HepG2 (cell line): ENCODE results near the gene RUNDC1. TPM values are rescaled to one million over a fixed set of nuclear protein-coding genes. Genes with fewer than 3 reads are reported as not detected.

Experiments used
- HDAC1 ChIP-seq: sonication (generic); formaldehyde crosslinking; IDR thresholded peaks from 2 replicates; pipeline ENCODE4 v1.5.1; 2020; ENCODE audit warnings: mild to moderate bottlenecking, missing genetic modification reagents
- HNRNPLL ChIP-seq: fragments of 200-400 bp; formaldehyde crosslinking; IDR thresholded peaks from 2 replicates; pipeline ENCODE4 v1.6.1; 2017; ENCODE audit warnings: mild to moderate bottlenecking, low read depth, low read length; ENCODE audit not compliant: poor library complexity, severe bottlenecking
- HOXA3 ChIP-seq: sonication (generic); formaldehyde crosslinking; IDR thresholded peaks from 2 replicates; pipeline ENCODE4 v1.5.0; 2020; ENCODE audit warnings: missing genetic modification reagents
- IRX3 ChIP-seq: sonication (generic); formaldehyde crosslinking; IDR thresholded peaks from 2 replicates; pipeline ENCODE4 v1.8.1; 2023; ENCODE audit warnings: mild to moderate bottlenecking, low read depth, missing genetic modification reagents, borderline replicate concordance
- MAF1 ChIP-seq: sonication (generic); formaldehyde crosslinking; IDR thresholded peaks from 2 replicates; pipeline ENCODE4 v1.5.0; 2020; ENCODE audit warnings: missing genetic modification reagents, borderline replicate concordance
- NFE2L1 ChIP-seq: sonication (generic); formaldehyde crosslinking; IDR thresholded peaks from 2 replicates; pipeline ENCODE4 v1.4.0; 2020; ENCODE audit warnings: missing genetic modification reagents, mild to moderate bottlenecking, borderline replicate concordance
- SMC3 ChIP-seq: IDR thresholded peaks from 2 replicates; pipeline ENCODE4 v1.6.1; 2011; ENCODE audit warnings: low read length, improper control_type of control experiment
- SOX5 ChIP-seq: IDR thresholded peaks from 2 replicates; pipeline ENCODE4 v1.6.1; 2016; ENCODE audit warnings: borderline replicate concordance
- STAG1 ChIP-seq: sonication (generic); formaldehyde crosslinking; IDR thresholded peaks from 2 replicates; pipeline ENCODE4 v1.4.0; 2020; ENCODE audit warnings: missing genetic modification reagents
- TARDBP ChIP-seq: sonication (generic); formaldehyde crosslinking; IDR thresholded peaks from 2 replicates; pipeline ENCODE4 v1.8.0; 2022; ENCODE audit warnings: mild to moderate bottlenecking, missing genetic modification reagents
- TSC22D2 ChIP-seq: sonication (generic); formaldehyde crosslinking; IDR thresholded peaks from 2 replicates; pipeline ENCODE4 v1.5.1; 2020; ENCODE audit warnings: missing genetic modification reagents, mild to moderate bottlenecking, borderline replicate concordance
- ZBTB7B ChIP-seq: sonication (generic); formaldehyde crosslinking; IDR thresholded peaks from 2 replicates; pipeline ENCODE4 v1.4.0; 2020; ENCODE audit warnings: missing genetic modification reagents
- ZNF263 ChIP-seq: sonication (generic); formaldehyde crosslinking; IDR thresholded peaks from 2 replicates; pipeline ENCODE4 v1.4.0; 2020; ENCODE audit warnings: missing genetic modification reagents
- ZNF562 ChIP-seq: sonication (generic); formaldehyde crosslinking; IDR thresholded peaks from 2 replicates; pipeline ENCODE4 v1.8.0; 2022; ENCODE audit warnings: missing genetic modification reagents, borderline replicate concordance
- ZNF746 ChIP-seq: sonication (generic); formaldehyde crosslinking; IDR thresholded peaks from 2 replicates; pipeline ENCODE4 v1.8.0; 2022; ENCODE audit warnings: mild to moderate bottlenecking, missing genetic modification reagents
- ZNF782 ChIP-seq: sonication (generic); formaldehyde crosslinking; IDR thresholded peaks from 2 replicates; pipeline ENCODE4 v1.4.0; 2020; ENCODE audit warnings: missing genetic modification reagents, mild to moderate bottlenecking, borderline replicate concordance
- ZSCAN25 ChIP-seq: sonication (generic); formaldehyde crosslinking; IDR thresholded peaks from 2 replicates; pipeline ENCODE4 v1.8.0; 2022; ENCODE audit warnings: mild to moderate bottlenecking, missing genetic modification reagents
- polyA plus RNA-seq, 8 experiments: library from polyadenylated mRNA; depleted of rRNA in 3 of 8; stranded (reverse) in 7 of 8; unstranded in 1 of 8; fragments of >200 nt; fragmentation: Illumina TruSeq in 4 of 8; extraction: Trizol in 4 of 8; gene quantifications; 2 replicates each; pipeline versions ENCODE4 v1.2.1 to v1.2.3, GENCODE V29; 2011 to 2016; ENCODE audit warnings: low read depth in 4 of 8, missing spikeins in 1 of 8, mixed read lengths in 1 of 8; ENCODE audit not compliant: insufficient read depth in 1 of 8
- total RNA-seq, 5 experiments: library from RNA; depleted of rRNA; stranded (reverse); fragments of >200 nt; fragmentation: Illumina TruSeq; extraction: Trizol; gene quantifications; 2 replicates each; pipeline ENCODE4 v1.2.3, GENCODE V29; 2016; ENCODE audit warnings: low read depth in 1 of 5
- TF ChIP-seq, protein P1 (sequence below): sonication (generic); formaldehyde crosslinking; IDR thresholded peaks from 2 replicates; pipeline ENCODE4 v1.4.0; 2020; ENCODE audit warnings: mild to moderate bottlenecking, missing genetic modification reagents, borderline replicate concordance
- TF ChIP-seq, protein P2 (sequence below): sonication (generic); formaldehyde crosslinking; IDR thresholded peaks from 2 replicates; pipeline ENCODE4 v1.4.0; 2020; ENCODE audit warnings: mild to moderate bottlenecking, missing genetic modification reagents
- TF ChIP-seq, protein P3 (sequence below): sonication (generic); formaldehyde crosslinking; IDR thresholded peaks from 2 replicates; pipeline ENCODE4 v1.5.1; 2020; ENCODE audit warnings: missing genetic modification reagents, mild to moderate bottlenecking, borderline replicate concordance
- TF ChIP-seq, protein P4 (sequence below): sonication (generic); formaldehyde crosslinking; IDR thresholded peaks from 2 replicates; pipeline ENCODE4 v1.4.0; 2020; ENCODE audit warnings: mild to moderate bottlenecking, missing genetic modification reagents

RUNDC1 gene
- total and polyA plus RNA-seq, 2 of the 13 experiments (the other 11 are each of a cell fraction or from before 2014, with no cell fraction given): 10.3 to 11.4 TPM

DNA sequence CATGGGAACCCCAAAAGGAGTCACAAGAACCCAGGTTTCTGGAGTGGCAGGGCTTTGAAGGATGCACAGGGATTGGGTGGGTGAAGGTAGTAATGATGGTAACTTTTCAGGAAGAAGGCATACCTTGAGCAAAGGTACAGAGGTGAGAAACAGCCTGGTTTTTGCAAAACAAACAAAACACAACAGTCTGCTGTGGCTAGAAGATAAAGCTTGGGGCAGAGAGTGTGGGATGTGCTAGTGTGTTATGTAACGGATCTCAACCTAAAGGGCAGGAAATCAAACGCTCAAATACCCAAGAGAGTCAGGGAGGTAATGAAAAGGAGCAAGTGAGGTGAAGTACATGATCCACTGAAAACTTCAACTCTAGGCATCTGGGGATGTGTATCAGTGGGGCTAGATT, 5.1 kb upstream of the RUNDC1 start (continued):
- TF ChIP-seq HNRNPLL (no peak), HDAC1 (CRISPR knock-in tag) (no peak), TSC22D2 (no peak), STAG1 (no peak), NFE2L1 (no peak), ZSCAN25 (CRISPR knock-in tag) (no peak), MAF1 (CRISPR knock-in tag) (no peak), ZNF782 (no peak), SMC3 (no peak), ZNF562 (CRISPR knock-in tag) (no peak), ZBTB7B (no peak), SOX5 (CRISPR knock-in tag) (peak; percentile 47; the same call in 1 of the 2 replicates), ZNF263 (CRISPR knock-in tag) (no peak), TARDBP (CRISPR knock-in tag) (no peak), IRX3 (CRISPR knock-in tag) (no peak), HOXA3 (CRISPR knock-in tag) (peak; percentile 21; the same call in 1 of the 2 replicates), ZNF746 (CRISPR knock-in tag) (no peak)
- TF ChIP-seq, protein P1, sequence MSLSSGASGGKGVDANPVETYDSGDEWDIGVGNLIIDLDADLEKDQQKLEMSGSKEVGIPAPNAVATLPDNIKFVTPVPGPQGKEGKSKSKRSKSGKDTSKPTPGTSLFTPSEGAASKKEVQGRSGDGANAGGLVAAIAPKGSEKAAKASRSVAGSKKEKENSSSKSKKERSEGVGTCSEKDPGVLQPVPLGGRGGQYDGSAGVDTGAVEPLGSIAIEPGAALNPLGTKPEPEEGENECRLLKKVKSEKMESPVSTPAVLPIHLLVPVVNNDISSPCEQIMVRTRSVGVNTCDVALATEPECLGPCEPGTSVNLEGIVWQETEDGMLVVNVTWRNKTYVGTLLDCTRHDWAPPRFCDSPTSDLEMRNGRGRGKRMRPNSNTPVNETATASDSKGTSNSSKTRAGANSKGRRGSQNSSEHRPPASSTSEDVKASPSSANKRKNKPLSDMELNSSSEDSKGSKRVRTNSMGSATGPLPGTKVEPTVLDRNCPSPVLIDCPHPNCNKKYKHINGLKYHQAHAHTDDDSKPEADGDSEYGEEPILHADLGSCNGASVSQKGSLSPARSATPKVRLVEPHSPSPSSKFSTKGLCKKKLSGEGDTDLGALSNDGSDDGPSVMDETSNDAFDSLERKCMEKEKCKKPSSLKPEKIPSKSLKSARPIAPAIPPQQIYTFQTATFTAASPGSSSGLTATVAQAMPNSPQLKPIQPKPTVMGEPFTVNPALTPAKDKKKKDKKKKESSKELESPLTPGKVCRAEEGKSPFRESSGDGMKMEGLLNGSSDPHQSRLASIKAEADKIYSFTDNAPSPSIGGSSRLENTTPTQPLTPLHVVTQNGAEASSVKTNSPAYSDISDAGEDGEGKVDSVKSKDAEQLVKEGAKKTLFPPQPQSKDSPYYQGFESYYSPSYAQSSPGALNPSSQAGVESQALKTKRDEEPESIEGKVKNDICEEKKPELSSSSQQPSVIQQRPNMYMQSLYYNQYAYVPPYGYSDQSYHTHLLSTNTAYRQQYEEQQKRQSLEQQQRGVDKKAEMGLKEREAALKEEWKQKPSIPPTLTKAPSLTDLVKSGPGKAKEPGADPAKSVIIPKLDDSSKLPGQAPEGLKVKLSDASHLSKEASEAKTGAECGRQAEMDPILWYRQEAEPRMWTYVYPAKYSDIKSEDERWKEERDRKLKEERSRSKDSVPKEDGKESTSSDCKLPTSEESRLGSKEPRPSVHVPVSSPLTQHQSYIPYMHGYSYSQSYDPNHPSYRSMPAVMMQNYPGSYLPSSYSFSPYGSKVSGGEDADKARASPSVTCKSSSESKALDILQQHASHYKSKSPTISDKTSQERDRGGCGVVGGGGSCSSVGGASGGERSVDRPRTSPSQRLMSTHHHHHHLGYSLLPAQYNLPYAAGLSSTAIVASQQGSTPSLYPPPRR (CRISPR knock-in tag): no peak
- TF ChIP-seq, protein P2, sequence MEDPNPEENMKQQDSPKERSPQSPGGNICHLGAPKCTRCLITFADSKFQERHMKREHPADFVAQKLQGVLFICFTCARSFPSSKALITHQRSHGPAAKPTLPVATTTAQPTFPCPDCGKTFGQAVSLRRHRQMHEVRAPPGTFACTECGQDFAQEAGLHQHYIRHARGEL (CRISPR knock-in tag): no peak
- TF ChIP-seq, protein P3, sequence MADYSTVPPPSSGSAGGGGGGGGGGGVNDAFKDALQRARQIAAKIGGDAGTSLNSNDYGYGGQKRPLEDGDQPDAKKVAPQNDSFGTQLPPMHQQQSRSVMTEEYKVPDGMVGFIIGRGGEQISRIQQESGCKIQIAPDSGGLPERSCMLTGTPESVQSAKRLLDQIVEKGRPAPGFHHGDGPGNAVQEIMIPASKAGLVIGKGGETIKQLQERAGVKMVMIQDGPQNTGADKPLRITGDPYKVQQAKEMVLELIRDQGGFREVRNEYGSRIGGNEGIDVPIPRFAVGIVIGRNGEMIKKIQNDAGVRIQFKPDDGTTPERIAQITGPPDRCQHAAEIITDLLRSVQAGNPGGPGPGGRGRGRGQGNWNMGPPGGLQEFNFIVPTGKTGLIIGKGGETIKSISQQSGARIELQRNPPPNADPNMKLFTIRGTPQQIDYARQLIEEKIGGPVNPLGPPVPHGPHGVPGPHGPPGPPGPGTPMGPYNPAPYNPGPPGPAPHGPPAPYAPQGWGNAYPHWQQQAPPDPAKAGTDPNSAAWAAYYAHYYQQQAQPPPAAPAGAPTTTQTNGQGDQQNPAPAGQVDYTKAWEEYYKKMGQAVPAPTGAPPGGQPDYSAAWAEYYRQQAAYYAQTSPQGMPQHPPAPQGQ: no peak
- TF ChIP-seq, protein P4, sequence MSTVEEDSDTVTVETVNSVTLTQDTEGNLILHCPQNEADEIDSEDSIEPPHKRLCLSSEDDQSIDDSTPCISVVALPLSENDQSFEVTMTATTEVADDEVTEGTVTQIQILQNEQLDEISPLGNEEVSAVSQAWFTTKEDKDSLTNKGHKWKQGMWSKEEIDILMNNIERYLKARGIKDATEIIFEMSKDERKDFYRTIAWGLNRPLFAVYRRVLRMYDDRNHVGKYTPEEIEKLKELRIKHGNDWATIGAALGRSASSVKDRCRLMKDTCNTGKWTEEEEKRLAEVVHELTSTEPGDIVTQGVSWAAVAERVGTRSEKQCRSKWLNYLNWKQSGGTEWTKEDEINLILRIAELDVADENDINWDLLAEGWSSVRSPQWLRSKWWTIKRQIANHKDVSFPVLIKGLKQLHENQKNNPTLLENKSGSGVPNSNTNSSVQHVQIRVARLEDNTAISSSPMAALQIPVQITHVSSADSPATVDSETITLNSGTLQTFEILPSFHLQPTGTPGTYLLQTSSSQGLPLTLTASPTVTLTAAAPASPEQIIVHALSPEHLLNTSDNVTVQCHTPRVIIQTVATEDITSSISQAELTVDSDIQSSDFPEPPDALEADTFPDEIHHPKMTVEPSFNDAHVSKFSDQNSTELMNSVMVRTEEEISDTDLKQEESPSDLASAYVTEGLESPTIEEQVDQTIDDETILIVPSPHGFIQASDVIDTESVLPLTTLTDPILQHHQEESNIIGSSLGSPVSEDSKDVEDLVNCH: no peak
